ENCODE results near the gene TIAM2.

The TIAM2 gene

DNA sequence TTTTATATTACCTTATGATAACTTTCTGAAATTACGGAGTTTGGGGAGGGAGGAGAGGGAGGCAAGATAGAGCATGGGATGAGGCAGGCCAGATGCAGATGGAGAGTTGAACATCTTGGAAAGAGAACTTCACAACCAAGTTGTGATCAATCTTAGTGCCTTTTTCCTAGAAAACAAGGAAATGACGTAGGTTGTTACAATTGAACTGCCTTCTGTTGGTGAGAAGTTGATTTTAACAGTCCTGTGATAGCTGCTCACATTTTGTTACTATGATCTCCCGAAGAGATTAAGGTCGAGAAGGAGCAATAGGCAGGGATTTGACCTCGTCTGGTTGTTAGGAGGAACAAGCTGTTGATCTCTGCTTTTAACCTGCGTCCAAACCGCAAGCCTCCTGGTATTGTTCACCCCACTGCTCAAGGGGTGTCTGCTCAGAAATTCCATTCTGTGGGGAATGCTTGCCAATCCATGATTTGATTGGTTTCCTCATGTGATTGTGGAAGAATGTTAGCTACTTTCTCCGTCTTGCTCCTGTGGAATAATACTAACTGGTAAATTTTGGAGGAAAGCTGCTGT, 35.1 kb downstream of the TIAM2 start:
- H3K9ac ChIP-seq (ENCODE audit: low read length) = no peak overlapping the region
- H3K27ac ChIP-seq (ENCODE audit: low read depth, low read length) = no peak overlapping the region
- H3K4me3 ChIP-seq (ENCODE audit: low read length) = no peak overlapping the region

DNA sequence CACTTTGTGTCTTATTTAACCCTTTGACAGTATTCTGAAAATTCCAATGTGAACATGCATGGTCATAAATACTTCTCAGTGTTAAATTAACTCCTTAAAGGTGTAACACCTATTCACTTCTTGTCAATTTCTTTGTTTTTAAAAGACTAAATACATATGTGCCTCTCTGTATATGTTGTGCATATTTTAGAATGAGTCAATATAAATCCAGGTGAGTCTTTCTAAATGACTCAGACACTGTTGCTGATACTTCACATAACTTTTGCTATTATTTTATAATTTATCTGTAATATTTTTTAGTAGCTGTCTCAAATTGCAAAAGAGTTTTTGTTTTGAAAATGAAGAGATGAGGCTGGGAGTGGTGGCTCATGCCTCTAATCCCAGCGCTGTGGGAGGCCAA, 36.0 kb downstream of the TIAM2 start:
- Histone ChIP-seq H3K4ac (ENCODE audit: low read depth, low read length) (no peak overlapping the region), H3K4me2 (ENCODE audit: low read length) (no peak overlapping the region), H4K5ac (ENCODE audit: low read length) (no peak overlapping the region), H3K4me3 (ENCODE audit: low read length) (no peak overlapping the region), H3K23ac (ENCODE audit: low read length) (no peak overlapping the region), H3K9ac (ENCODE audit: low read length) (no peak overlapping the region), H2BK5ac (ENCODE audit: low read length) (no peak overlapping the region), H3K56ac (ENCODE audit: low read length) (no peak overlapping the region), H3K79me2 (ENCODE audit: control insufficient read depth, insufficient read depth, low read length) (no peaks in the 10 kb centered on the region), H3K79me1 (ENCODE audit: low read length) (no peaks in the 10 kb centered on the region), H2BK120ac (ENCODE audit: low read depth, low read length) (no peak overlapping the region), H3K27ac (ENCODE audit: low read depth, low read length) (no peak overlapping the region), H4K8ac (ENCODE audit: low read depth, low read length) (no peak overlapping the region), H2AK5ac (ENCODE audit: low read length) (no peak overlapping the region), H3K18ac (ENCODE audit: low read length) (no peak overlapping the region), H3K4me1 (ENCODE audit: control insufficient read depth, low read depth, low read length) (no peaks in the 10 kb centered on the region), H3K36me3 (ENCODE audit: control insufficient read depth, insufficient read depth, low read length) (no peaks in the 10 kb centered on the region), H2BK15ac (replicated peaks; ENCODE audit: low read depth) (no peak overlapping the region), H3K27me3 (ENCODE audit: insufficient read depth, low read length, poor library complexity) (no peaks in the 10 kb centered on the region)
- WGBS (ENCODE audit: extremely low coverage, insufficient coverage, low lambda C conversion rate) = no CpG with 5 or more reads among the region's 1 CpG
- no peak for DNase-seq

More for the DNA sequence above, 35.1 kb downstream of the TIAM2 start:
- Histone ChIP-seq H2BK15ac (replicated peaks; ENCODE audit: low read depth) (no peak overlapping the region), H3K4me2 (ENCODE audit: low read length) (no peak overlapping the region), H3K27me3 (ENCODE audit: insufficient read depth, low read length, poor library complexity) (no peaks in the 10 kb centered on the region), H2BK5ac (ENCODE audit: low read length) (no peak overlapping the region), H3K4ac (ENCODE audit: low read depth, low read length) (no peak overlapping the region), H4K8ac (ENCODE audit: low read depth, low read length) (no peak overlapping the region), H3K79me1 (ENCODE audit: low read length) (no peaks in the 10 kb centered on the region), H2BK120ac (ENCODE audit: low read depth, low read length) (no peak overlapping the region), H3K23ac (ENCODE audit: low read length) (no peak overlapping the region), H3K56ac (ENCODE audit: low read length) (no peak overlapping the region), H3K18ac (ENCODE audit: low read length) (no peak overlapping the region), H3K36me3 (ENCODE audit: control insufficient read depth, insufficient read depth, low read length) (no peaks in the 10 kb centered on the region), H2AK5ac (ENCODE audit: low read length) (no peak overlapping the region), H3K79me2 (ENCODE audit: control insufficient read depth, insufficient read depth, low read length) (no peaks in the 10 kb centered on the region), H4K5ac (ENCODE audit: low read length) (no peak overlapping the region), H3K4me1 (ENCODE audit: control insufficient read depth, low read depth, low read length) (no peaks in the 10 kb centered on the region)
- no peak for DNase-seq
- no CpG with 5 or more reads among the region's 8 CpGs for WGBS (ENCODE audit: extremely low coverage, insufficient coverage, low lambda C conversion rate)

GRCh38 chr6:155033021-155033791, 38.1 kb downstream of the TIAM2 start:
- no peak overlapping the region for H3K27ac ChIP-seq (ENCODE audit: low read depth, low read length)
- H3K56ac ChIP-seq (ENCODE audit: low read length) = no peak overlapping the region
- no peaks in the 10 kb centered on the region for H3K4me1 ChIP-seq (ENCODE audit: control insufficient read depth, low read depth, low read length)
- H2AK5ac ChIP-seq (ENCODE audit: low read length) = no peak overlapping the region
- no peak for DNase-seq
- H3K23ac ChIP-seq (ENCODE audit: low read length) = no peak overlapping the region
- H3K4ac ChIP-seq (ENCODE audit: low read depth, low read length) = no peak overlapping the region
- no peak overlapping the region for H2BK5ac ChIP-seq (ENCODE audit: low read length)
- H2BK15ac ChIP-seq (replicated peaks; ENCODE audit: low read depth) = no peak overlapping the region
- no peak overlapping the region for H3K18ac ChIP-seq (ENCODE audit: low read length)
- H3K36me3 ChIP-seq (ENCODE audit: control insufficient read depth, insufficient read depth, low read length) = no peaks in the 10 kb centered on the region
- no peak overlapping the region for H2BK120ac ChIP-seq (ENCODE audit: low read depth, low read length)
- no peaks in the 10 kb centered on the region for H3K27me3 ChIP-seq (ENCODE audit: insufficient read depth, low read length, poor library complexity)
- H3K4me2 ChIP-seq (ENCODE audit: low read length) = no peak overlapping the region
- no CpG with 5 or more reads among the region's 13 CpGs for WGBS (ENCODE audit: extremely low coverage, insufficient coverage, low lambda C conversion rate)
- no peak overlapping the region for H4K8ac ChIP-seq (ENCODE audit: low read depth, low read length)
- H3K79me1 ChIP-seq (ENCODE audit: low read length) = no peaks in the 10 kb centered on the region
- H3K4me3 ChIP-seq (ENCODE audit: low read length) = no peak overlapping the region
- no peak overlapping the region for H4K5ac ChIP-seq (ENCODE audit: low read length)
- H3K79me2 ChIP-seq (ENCODE audit: control insufficient read depth, insufficient read depth, low read length) = no peaks in the 10 kb centered on the region
- no peak overlapping the region for H3K9ac ChIP-seq (ENCODE audit: low read length)

DNA sequence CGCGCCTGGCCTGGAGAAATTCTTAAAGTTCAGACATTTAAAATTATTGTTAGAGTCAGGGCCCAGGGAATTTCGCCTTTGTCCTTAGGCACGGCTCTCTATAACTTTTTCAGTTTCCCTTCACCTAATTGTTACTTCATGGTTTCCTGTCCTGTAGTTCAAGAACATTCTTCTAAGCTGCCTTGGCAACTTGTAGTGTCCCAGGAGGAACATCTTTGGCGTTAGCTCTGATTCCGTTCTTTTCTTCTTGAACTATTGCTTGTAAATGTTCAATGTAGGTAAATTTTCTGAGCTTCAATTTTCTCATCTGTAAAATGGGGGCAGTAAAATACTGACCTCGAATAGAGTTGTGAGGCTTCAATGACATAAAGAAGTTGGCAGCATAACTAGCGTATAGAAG, 41.8 kb downstream of the TIAM2 start:
- whole genome bisulfite sequencing (ENCODE audit: extremely low coverage, insufficient coverage, low lambda C conversion rate) = no CpG with 5 or more reads among the region's 8 CpGs
- Histone ChIP-seq H3K79me1 (ENCODE audit: low read length) (no peaks in the 10 kb centered on the region), H2BK5ac (ENCODE audit: low read length) (no peak overlapping the region)

GRCh38 chr6:155038104-155038503, 43.0 kb downstream of the TIAM2 start:
- Histone ChIP-seq H4K5ac (ENCODE audit: low read length) (no peak overlapping the region), H4K8ac (ENCODE audit: low read depth, low read length) (no peak overlapping the region), H3K27me3 (ENCODE audit: insufficient read depth, low read length, poor library complexity) (no peaks in the 10 kb centered on the region), H2BK5ac (ENCODE audit: low read length) (no peak overlapping the region), H3K79me1 (ENCODE audit: low read length) (no peaks in the 10 kb centered on the region), H3K23ac (ENCODE audit: low read length) (no peak overlapping the region), H3K4me1 (ENCODE audit: control insufficient read depth, low read depth, low read length) (no peaks in the 10 kb centered on the region), H2AK5ac (ENCODE audit: low read length) (no peak overlapping the region), H2BK120ac (ENCODE audit: low read depth, low read length) (no peak overlapping the region), H3K4me3 (ENCODE audit: low read length) (no peak overlapping the region), H3K56ac (ENCODE audit: low read length) (no peak overlapping the region), H3K4ac (ENCODE audit: low read depth, low read length) (no peak overlapping the region), H3K18ac (ENCODE audit: low read length) (no peak overlapping the region), H3K9ac (ENCODE audit: low read length) (no peak overlapping the region), H3K27ac (ENCODE audit: low read depth, low read length) (no peak overlapping the region), H2BK15ac (replicated peaks; ENCODE audit: low read depth) (no peak overlapping the region), H3K4me2 (ENCODE audit: low read length) (no peak overlapping the region), H3K36me3 (ENCODE audit: control insufficient read depth, insufficient read depth, low read length) (no peaks in the 10 kb centered on the region), H3K79me2 (ENCODE audit: control insufficient read depth, insufficient read depth, low read length) (no peaks in the 10 kb centered on the region)
- no CpG with 5 or more reads among the region's 4 CpGs for WGBS (ENCODE audit: extremely low coverage, insufficient coverage, low lambda C conversion rate)
- no peak for DNase-seq

More for the DNA sequence above, 41.8 kb downstream of the TIAM2 start:
- no peak overlapping the region for H3K23ac ChIP-seq (ENCODE audit: low read length)
- no peaks in the 10 kb centered on the region for H3K79me2 ChIP-seq (ENCODE audit: control insufficient read depth, insufficient read depth, low read length)
- H3K4me1 ChIP-seq (ENCODE audit: control insufficient read depth, low read depth, low read length) = no peaks in the 10 kb centered on the region
- no peak overlapping the region for H3K4me3 ChIP-seq (ENCODE audit: low read length)
- H2BK15ac ChIP-seq (replicated peaks; ENCODE audit: low read depth) = no peak overlapping the region
- H3K9ac ChIP-seq (ENCODE audit: low read length) = no peak overlapping the region
- no peak overlapping the region for H3K56ac ChIP-seq (ENCODE audit: low read length)
- no peak overlapping the region for H2BK120ac ChIP-seq (ENCODE audit: low read depth, low read length)
- no peaks in the 10 kb centered on the region for H3K27me3 ChIP-seq (ENCODE audit: insufficient read depth, low read length, poor library complexity)
- H4K5ac ChIP-seq (ENCODE audit: low read length) = no peak overlapping the region
- no peak overlapping the region for H4K8ac ChIP-seq (ENCODE audit: low read depth, low read length)
- H3K4me2 ChIP-seq (ENCODE audit: low read length) = no peak overlapping the region
- H3K36me3 ChIP-seq (ENCODE audit: control insufficient read depth, insufficient read depth, low read length) = no peaks in the 10 kb centered on the region
- DNase-seq = no peak
- no peak overlapping the region for H3K18ac ChIP-seq (ENCODE audit: low read length)
- no peak overlapping the region for H3K27ac ChIP-seq (ENCODE audit: low read depth, low read length)
- no peak overlapping the region for H3K4ac ChIP-seq (ENCODE audit: low read depth, low read length)
- H2AK5ac ChIP-seq (ENCODE audit: low read length) = no peak overlapping the region

Measured in mesendoderm (in vitro differentiated cells).